ENCODE results near the gene SLC2A11. TPM values are rescaled to one million over a fixed set of nuclear protein-coding genes. Genes with fewer than 3 reads are reported as not detected.

The SLC2A11 gene
- total RNA-seq, 6 experiments from 2014 or later: 8.9 to 13.2 (median 10.5) TPM

GRCh38 chr22:23833911-23834317 is 23.8 kb upstream of the SLC2A11 start:
- no peak for TF ChIP-seq CTCF (IDR thresholded peaks at IDR 0.05)
- no peak for DNase-seq
- Mint-ChIP-seq H3K9me3 (peaks cover 4% of the 10 kb centered on the region; the same call in 1 of the 2 replicates), H3K4me3 (no peak overlapping the region), H3K27ac (no peak overlapping the region), H3K36me3 (ENCODE audit: low read depth) (peaks cover 20% of the 10 kb centered on the region; the same call in 1 of the 2 replicates), H3K4me1 (ENCODE audit: low read depth) (peaks cover 40% of the 10 kb centered on the region), H3K27me3 (ENCODE audit: insufficient read depth) (peaks cover 12% of the 10 kb centered on the region)

GRCh38 chr22:23834406-23834792 is 23.3 kb upstream of the SLC2A11 start:
- no peak overlapping the region for H3K4me3 Mint-ChIP-seq
- TF ChIP-seq CTCF (IDR thresholded peaks at IDR 0.05): no peak
- peaks cover 16% of the 10 kb centered on the region; the same call in 1 of the 2 replicates for H3K36me3 Mint-ChIP-seq (ENCODE audit: low read depth)
- H3K4me1 Mint-ChIP-seq (ENCODE audit: low read depth): peaks cover 40% of the 10 kb centered on the region
- DNase-seq: no peak
- H3K27me3 Mint-ChIP-seq (ENCODE audit: insufficient read depth): peaks cover 17% of the 10 kb centered on the region
- peaks cover 4% of the 10 kb centered on the region; the same call in 1 of the 2 replicates for H3K9me3 Mint-ChIP-seq
- H3K27ac Mint-ChIP-seq: no peak overlapping the region

GRCh38 chr22:23834793-23835483 is 22.7 kb upstream of the SLC2A11 start:
- H3K36me3 Mint-ChIP-seq (ENCODE audit: low read depth): peaks cover 16% of the 10 kb centered on the region; the same call in 1 of the 2 replicates
- no peak overlapping the region for H3K4me3 Mint-ChIP-seq
- TF ChIP-seq CTCF (IDR thresholded peaks at IDR 0.05): no peak
- peaks cover 18% of the 10 kb centered on the region for H3K27me3 Mint-ChIP-seq (ENCODE audit: insufficient read depth)
- DNase-seq: no peak
- H3K9me3 Mint-ChIP-seq: peaks cover 4% of the 10 kb centered on the region; the same call in 1 of the 2 replicates
- no peak overlapping the region for H3K27ac Mint-ChIP-seq
- H3K4me1 Mint-ChIP-seq (ENCODE audit: low read depth): peaks cover 35% of the 10 kb centered on the region

GRCh38 chr22:23835484-23836144 is 22.1 kb upstream of the SLC2A11 start:
- no peak overlapping the region for H3K4me3 Mint-ChIP-seq
- peaks cover 4% of the 10 kb centered on the region; the same call in 1 of the 2 replicates for H3K9me3 Mint-ChIP-seq
- DNase-seq: no peak
- no peak for TF ChIP-seq CTCF (IDR thresholded peaks at IDR 0.05)
- H3K27ac Mint-ChIP-seq: peak overlapping the region; percentile 20; the same call in 1 of the 2 replicates
- peaks cover 18% of the 10 kb centered on the region for H3K27me3 Mint-ChIP-seq (ENCODE audit: insufficient read depth)
- H3K36me3 Mint-ChIP-seq (ENCODE audit: low read depth): peaks cover 16% of the 10 kb centered on the region; the same call in 1 of the 2 replicates
- peaks cover 29% of the 10 kb centered on the region for H3K4me1 Mint-ChIP-seq (ENCODE audit: low read depth)

- no peak for TF ChIP-seq CTCF (IDR thresholded peaks at IDR 0.05)
- H3K27me3 Mint-ChIP-seq (ENCODE audit: insufficient read depth): peaks cover 20% of the 10 kb centered on the region
- DNase-seq: no peak
- H3K27ac Mint-ChIP-seq: no peak overlapping the region
- no peak overlapping the region for H3K4me3 Mint-ChIP-seq
- H3K4me1 Mint-ChIP-seq (ENCODE audit: low read depth): peaks cover 23% of the 10 kb centered on the region
- H3K9me3 Mint-ChIP-seq: peaks cover 4% of the 10 kb centered on the region; the same call in 1 of the 2 replicates
- H3K36me3 Mint-ChIP-seq (ENCODE audit: low read depth): peaks cover 12% of the 10 kb centered on the region; the same call in 1 of the 2 replicates
Measured at GRCh38 chr22:23836281-23836680, 21.4 kb upstream of the SLC2A11 start.
